CD4-positive, alpha-beta memory T cell (primary cell): ENCODE data around the gene TIMM29. TPM values are rescaled to one million over a fixed set of nuclear protein-coding genes. Genes with fewer than 3 reads are reported as not detected.
A peak's percentile ranks its signal among the peaks of the same experiment; 100 is the strongest.

ENCODE experiments used
- CTCF ChIA-PET: fragments of 350-600 bp; sonication (Branson Sonifier 250); formaldehyde crosslinking; loops from one replicate; lab custom pipeline; 2021; ENCODE audit warnings: inconsistent platforms; ENCODE audit not compliant: partially characterized antibody; lab: Charles Lee
- POLR2A ChIA-PET: fragments of 350-600 bp; sonication (Branson Sonifier 250); formaldehyde crosslinking; loops from one replicate; lab custom pipeline; 2021; ENCODE audit not compliant: partially characterized antibody; lab: Charles Lee
- DNase-seq, 5 donors: peaks; one replicate each; pipeline versions ENCODE4 v3.0.0 to v3.0.0-alpha.2; 2020 to 2022; ENCODE audit warnings: mixed read lengths in 1 of 5
- H3K27ac ChIP-seq: one replicate; pipeline ENCODE4 v1.7.0; 2013; ENCODE audit warnings: low read depth, low read length
- H3K27me3 ChIP-seq: 2 replicates; pipeline ENCODE4 v1.7.0; 2013; ENCODE audit warnings: mild to moderate bottlenecking, low read length, moderate library complexity; ENCODE audit not compliant: insufficient read depth
- H3K36me3 ChIP-seq: 2 replicates; pipeline ENCODE4 v1.7.0; 2013; ENCODE audit warnings: mild to moderate bottlenecking, low read length, moderate library complexity; ENCODE audit not compliant: insufficient read depth
- H3K4me1 ChIP-seq: 2 replicates; pipeline ENCODE4 v1.7.0; 2013; ENCODE audit warnings: mild to moderate bottlenecking, low read length, moderate library complexity; ENCODE audit not compliant: insufficient read depth
- H3K4me3 ChIP-seq, 2 donors: one replicate each; pipeline ENCODE4 v1.7.0; 2013; ENCODE audit warnings: low read length in 2 of 2, mild to moderate bottlenecking in 1 of 2
- H3K9me3 ChIP-seq, 2 donors: one replicate each; pipeline ENCODE4 v1.7.0; 2013; ENCODE audit warnings: low read length in 2 of 2, control low read depth in 1 of 2; ENCODE audit not compliant: control insufficient read depth in 1 of 2
- H3K27ac Mint-ChIP-seq, 7 donors: one replicate each; pipeline ENCODE4 v1.8.0; 2020 to 2021; ENCODE audit warnings: mixed read lengths in 7 of 7, mild to moderate bottlenecking in 6 of 7, inconsistent platforms in 3 of 7, moderate library complexity in 3 of 7
- H3K27me3 Mint-ChIP-seq, 2 donors: one replicate each; pipeline ENCODE4 v1.8.0; 2020 to 2021; ENCODE audit warnings: mixed read lengths in 2 of 2
- H3K36me3 Mint-ChIP-seq, 2 donors: one replicate each; pipeline ENCODE4 v1.8.0; 2020 to 2021; ENCODE audit warnings: mixed read lengths in 2 of 2, inconsistent platforms in 1 of 2, mild to moderate bottlenecking in 1 of 2
- H3K4me1 Mint-ChIP-seq, 4 donors: one replicate each; pipeline ENCODE4 v1.8.0; 2020 to 2021; ENCODE audit warnings: mixed read lengths in 4 of 4, mild to moderate bottlenecking in 1 of 4
- H3K4me3 Mint-ChIP-seq, 8 donors: one replicate each; pipeline ENCODE4 v1.8.0; 2020 to 2021; ENCODE audit warnings: mixed read lengths in 8 of 8, mild to moderate bottlenecking in 7 of 8, moderate library complexity in 6 of 8, inconsistent platforms in 3 of 8
- H3K9me3 Mint-ChIP-seq, 8 donors: one replicate each; pipeline ENCODE4 v1.8.0; 2020 to 2021; ENCODE audit warnings: mixed read lengths in 8 of 8, mild to moderate bottlenecking in 5 of 8, inconsistent platforms in 3 of 8, moderate library complexity in 1 of 8
- intact Hi-C: fragments of 100-400 bp; cut with micrococcal nuclease; formaldehyde crosslinking; loops from one replicate; pipeline ENCODE4 v1.15.1; 2023
- polyA plus RNA-seq, 2 donors: library from polyadenylated mRNA; unstranded; fragments of 300-500 nt; fragmentation: Illumina TruSeq; gene quantifications; one replicate each; pipeline ENCODE4 v1.2.3, GENCODE V29; 2021
- total RNA-seq, 2 experiments: library from RNA; stranded (reverse); gene quantifications; one replicate each; pipeline ENCODE4 v1.2.3, GENCODE V29; 2021

The TIMM29 gene
- total and polyA plus RNA-seq, 4 experiments from 2014 or later: 17.7 to 40.9 (median 37.1) TPM

- ChIA-PET CTCF (interaction anchor here (0.6 kb wide), 1 partner anchor 26 kb away, joined by 3 read pairs; no protein-coding TSS in a partner anchor), POLR2A (no interaction called here)
- no peak for DNase-seq
- peak overlapping the region; percentile 39 for H3K27ac ChIP-seq
- peaks cover 0 to 2% (median 0%) of the 10 kb centered on the region in 8 donors for H3K9me3 Mint-ChIP-seq
- no peaks in the 10 kb centered on the region for H3K9me3 ChIP-seq
- no peaks in the 10 kb centered on the region for H3K36me3 ChIP-seq
- peaks cover 3 to 9% of the 10 kb centered on the region in 2 donors for H3K36me3 Mint-ChIP-seq
- peak overlapping the region in 7 of 8 donors; percentile 36 to 94 (median 92) for H3K4me3 Mint-ChIP-seq
- no peaks in the 10 kb centered on the region for H3K27me3 Mint-ChIP-seq
- H3K4me3 ChIP-seq: no peak overlapping the region
- H3K27ac Mint-ChIP-seq: peak overlapping the region in 6 of 7 donors; percentile 48 to 93 (median 92)
- H3K27me3 ChIP-seq: no peaks in the 10 kb centered on the region
- intact Hi-C loops: loop anchor here (5.0 kb wide), 1 partner anchor 36 kb away; the partner anchor contains the start of genes TIMM29 and YIPF2
- H3K4me1 ChIP-seq: peaks cover 31% of the 10 kb centered on the region
- peaks cover 26 to 57% (median 43%) of the 10 kb centered on the region in 4 donors for H3K4me1 Mint-ChIP-seq
Measured at GRCh38 chr19:10962863-10963262, 34.3 kb downstream of the TIMM29 start.

- Histone ChIP-seq H3K4me1 (peaks cover 38% of the 10 kb centered on the region), H3K4me3 (no peak overlapping the region), H3K27ac (peak overlapping the region; percentile 39), H3K27me3 (no peaks in the 10 kb centered on the region), H3K9me3 (no peaks in the 10 kb centered on the region), H3K36me3 (no peaks in the 10 kb centered on the region)
- POLR2A ChIA-PET: no interaction called here
- Mint-ChIP-seq H3K27me3 (no peaks in the 10 kb centered on the region), H3K36me3 (peaks cover 3 to 9% of the 10 kb centered on the region in 2 donors), H3K27ac (peak overlapping the region; percentile 81 to 93 (median 92)), H3K4me3 (peak overlapping the region in 7 of 8 donors; percentile 69 to 92 (median 75)), H3K9me3 (peaks cover 0 to 2% (median 0%) of the 10 kb centered on the region in 8 donors), H3K4me1 (peaks cover 28 to 66% (median 47%) of the 10 kb centered on the region in 4 donors)
- CTCF ChIA-PET: interaction anchor here (0.7 kb wide), 1 partner anchor 100 kb away, joined by 3 read pairs; no protein-coding TSS in a partner anchor
- no peak for DNase-seq
- intact Hi-C loops: loop anchor here (5.0 kb wide), 1 partner anchor 37 kb away; the partner anchor contains the start of genes TIMM29 and YIPF2
Measured at GRCh38 chr19:10963865-10964264, 35.3 kb downstream of the TIMM29 start.

- no peak for DNase-seq
- Mint-ChIP-seq H3K27me3 (no peaks in the 10 kb centered on the region), H3K36me3 (peaks cover 3 to 9% of the 10 kb centered on the region in 2 donors), H3K4me3 (peak overlapping the region in 1 of 8 donors; percentile 15), H3K4me1 (peaks cover 30 to 67% (median 49%) of the 10 kb centered on the region in 4 donors), H3K9me3 (peaks cover 0 to 2% (median 0%) of the 10 kb centered on the region in 8 donors), H3K27ac (peak overlapping the region in 3 of 7 donors; percentile 10 to 41 (median 22))
- peaks cover 37% of the 10 kb centered on the region for H3K4me1 ChIP-seq
- no peak overlapping the region for H3K27ac ChIP-seq
- H3K4me3 ChIP-seq: no peak overlapping the region
- no peaks in the 10 kb centered on the region for H3K36me3 ChIP-seq
- intact Hi-C loops: loop anchor here (5.0 kb wide), 1 partner anchor 38 kb away; the partner anchor contains the start of genes TIMM29 and YIPF2
- H3K9me3 ChIP-seq: no peaks in the 10 kb centered on the region
- no peaks in the 10 kb centered on the region for H3K27me3 ChIP-seq
- POLR2A ChIA-PET: no interaction called here
- CTCF ChIA-PET: interaction anchor here (1.0 kb wide), 1 partner anchor 23 kb away, joined by 5 read pairs; no protein-coding TSS in a partner anchor
Measured at GRCh38 chr19:10964903-10965302, 36.3 kb downstream of the TIMM29 start.

- intact Hi-C loops: no loop called here
- POLR2A ChIA-PET: no interaction called here
- Histone ChIP-seq H3K27me3 (no peaks in the 10 kb centered on the region), H3K27ac (no peak overlapping the region), H3K4me3 (no peak overlapping the region), H3K4me1 (peaks cover 34% of the 10 kb centered on the region), H3K36me3 (no peaks in the 10 kb centered on the region), H3K9me3 (no peaks in the 10 kb centered on the region)
- Mint-ChIP-seq H3K9me3 (no peaks in the 10 kb centered on the region), H3K36me3 (peaks cover 3 to 9% of the 10 kb centered on the region in 2 donors), H3K27me3 (no peaks in the 10 kb centered on the region), H3K27ac (no peak overlapping the region), H3K4me1 (peaks cover 32 to 68% (median 52%) of the 10 kb centered on the region in 4 donors), H3K4me3 (no peak overlapping the region)
- no peak for DNase-seq
- CTCF ChIA-PET: interaction anchor here (1.0 kb wide), 2 partner anchors 23 to 24 kb away, joined by 5 read pairs; no protein-coding TSS in a partner anchor
Measured at GRCh38 chr19:10965398-10965797, 36.8 kb downstream of the TIMM29 start.

- POLR2A ChIA-PET: no interaction called here
- Mint-ChIP-seq H3K9me3 (no peaks in the 10 kb centered on the region), H3K36me3 (peaks cover 3 to 8% of the 10 kb centered on the region in 2 donors), H3K4me1 (peaks cover 36 to 75% (median 56%) of the 10 kb centered on the region in 4 donors), H3K27ac (peak overlapping the region in 1 of 7 donors; percentile 68), H3K27me3 (no peaks in the 10 kb centered on the region), H3K4me3 (no peak overlapping the region)
- Histone ChIP-seq H3K27ac (no peak overlapping the region), H3K4me3 (no peak overlapping the region), H3K4me1 (peaks cover 32% of the 10 kb centered on the region), H3K9me3 (no peaks in the 10 kb centered on the region), H3K36me3 (no peaks in the 10 kb centered on the region), H3K27me3 (no peaks in the 10 kb centered on the region)
- CTCF ChIA-PET: interaction anchor here (0.6 kb wide), 1 partner anchor 91 kb away, joined by 3 read pairs; no protein-coding TSS in a partner anchor
- DNase-seq: no peak
- intact Hi-C loops: no loop called here
Measured at GRCh38 chr19:10966809-10967208, 38.2 kb downstream of the TIMM29 start.

- Histone ChIP-seq H3K27ac (no peak overlapping the region), H3K4me3 (no peak overlapping the region), H3K36me3 (no peaks in the 10 kb centered on the region), H3K4me1 (peaks cover 14% of the 10 kb centered on the region), H3K27me3 (no peaks in the 10 kb centered on the region), H3K9me3 (no peaks in the 10 kb centered on the region)
- intact Hi-C loops: no loop called here
- H3K9me3 Mint-ChIP-seq: no peaks in the 10 kb centered on the region
- no peak for DNase-seq
- H3K4me3 Mint-ChIP-seq: no peak overlapping the region
- ChIA-PET POLR2A (no interaction called here), CTCF (interaction anchor here (1.1 kb wide), 1 partner anchor 27 kb away, joined by 5 read pairs; no protein-coding TSS in a partner anchor)
- peaks cover 30 to 65% (median 46%) of the 10 kb centered on the region in 4 donors for H3K4me1 Mint-ChIP-seq
- H3K36me3 Mint-ChIP-seq: peaks cover 2 to 3% of the 10 kb centered on the region in 2 donors
- H3K27me3 Mint-ChIP-seq: no peaks in the 10 kb centered on the region
- peak overlapping the region in 1 of 7 donors; percentile 46 for H3K27ac Mint-ChIP-seq
Measured at GRCh38 chr19:10968527-10969135, 40.0 kb downstream of the TIMM29 start.

- H3K36me3 Mint-ChIP-seq: no peaks in the 10 kb centered on the region
- peaks cover 13% of the 10 kb centered on the region for H3K4me1 ChIP-seq
- DNase-seq: no peak
- no peaks in the 10 kb centered on the region for H3K27me3 Mint-ChIP-seq
- CTCF ChIA-PET: interaction anchor here (0.7 to 5.6 kb wide), 2 partner anchors 30 to 301 kb away, joined by 4 to 20 read pairs; no protein-coding TSS in a partner anchor
- POLR2A ChIA-PET: no interaction called here
- intact Hi-C loops: no loop called here
- H3K4me1 Mint-ChIP-seq: peaks cover 26 to 55% (median 40%) of the 10 kb centered on the region in 4 donors
- no peaks in the 10 kb centered on the region for H3K9me3 ChIP-seq
- H3K9me3 Mint-ChIP-seq: no peaks in the 10 kb centered on the region
- no peaks in the 10 kb centered on the region for H3K27me3 ChIP-seq
- no peak overlapping the region for H3K4me3 ChIP-seq
- no peak overlapping the region for H3K27ac ChIP-seq
- H3K36me3 ChIP-seq: no peaks in the 10 kb centered on the region
- no peak overlapping the region for H3K4me3 Mint-ChIP-seq
- H3K27ac Mint-ChIP-seq: peak overlapping the region in 2 of 7 donors; percentile 22 to 53
Measured at GRCh38 chr19:10971107-10971726, 42.6 kb downstream of the TIMM29 start.
